Urothelium cell line (cell line): Measurements from ENCODE around the gene ZNF653.
"Not testable (repeated sequence)": the region's sequence is repeated elsewhere in the genome, so short reads cannot be mapped to it uniquely, and the experiment has no call there.

ENCODE experiments used
- DNase-seq: peaks from one replicate; pipeline ENCODE4 v3.0.0; 2011; ENCODE audit warnings: low spot score, mixed read lengths
- FAIRE-seq: peaks from 2 replicates; lab custom pipeline; 2011; peaks lifted over from hg19 to GRCh38; lab: Jason Lieb, UNC

Gene ZNF653

GRCh38 chr19:11458912-11459311 lies 46.7 kb downstream of the ZNF653 start:
- not testable (repeated sequence) for FAIRE-seq, DNase-seq

GRCh38 chr19:11458236-11458900 lies 47.3 kb downstream of the ZNF653 start:
- FAIRE-seq (no peak), DNase-seq (no peak)

GRCh38 chr19:11457831-11458230 lies 47.8 kb downstream of the ZNF653 start:
- FAIRE-seq = no peak
- no peak for DNase-seq

GRCh38 chr19:11457115-11457514 lies 48.5 kb downstream of the ZNF653 start:
- no peak for FAIRE-seq
- DNase-seq = no peak

GRCh38 chr19:11456659-11457058 lies 49.0 kb downstream of the ZNF653 start:
- DNase-seq = no peak
- FAIRE-seq = no peak

- FAIRE-seq, DNase-seq: not testable (repeated sequence)
Observed at GRCh38 chr19:11455233-11455554, 50.4 kb downstream of the ZNF653 start.

GRCh38 chr19:11453468-11454341 lies 51.9 kb downstream of the ZNF653 start:
- no peak for FAIRE-seq
- no peak for DNase-seq

- DNase-seq (no peak), FAIRE-seq (no peak)
Observed at GRCh38 chr19:11452620-11453310, 52.9 kb downstream of the ZNF653 start.

- no peak for FAIRE-seq
- DNase-seq = no peak
Observed at GRCh38 chr19:11451871-11452619, 53.6 kb downstream of the ZNF653 start.

- FAIRE-seq (no peak), DNase-seq (no peak)
Observed at GRCh38 chr19:11451327-11451870, 54.2 kb downstream of the ZNF653 start.

- DNase-seq (no peak), FAIRE-seq (no peak)
Observed at GRCh38 chr19:11450570-11451326, 54.9 kb downstream of the ZNF653 start.

- DNase-seq = no peak
- no peak for FAIRE-seq
Observed at GRCh38 chr19:11448923-11449554, 56.6 kb downstream of the ZNF653 start.

GRCh38 chr19:11448410-11448809 lies 57.2 kb downstream of the ZNF653 start:
- no peak for DNase-seq
- no peak for FAIRE-seq

GRCh38 chr19:11447347-11448262 lies 58.0 kb downstream of the ZNF653 start:
- DNase-seq = no peak
- FAIRE-seq = no peak

GRCh38 chr19:11446652-11447301 lies 58.9 kb downstream of the ZNF653 start:
- FAIRE-seq = no peak
- peak; percentile 39 for DNase-seq

GRCh38 chr19:11446271-11446651 lies 59.4 kb downstream of the ZNF653 start:
- no peak for FAIRE-seq
- DNase-seq = no peak

GRCh38 chr19:11445141-11445540 lies 60.5 kb downstream of the ZNF653 start:
- FAIRE-seq (no peak), DNase-seq (no peak)

- DNase-seq = no peak
- no peak for FAIRE-seq
Observed at GRCh38 chr19:11444059-11444458, 61.6 kb downstream of the ZNF653 start.
